HL-60/S4 (cell line): ENCODE measurements around the gene OR56A5.
"Not testable (repeated sequence)": the region's sequence is repeated elsewhere in the genome, so short reads cannot be mapped to it uniquely, and the experiment has no call there.

Experiments used
- in situ Hi-C: fragments of 300-500 bp; cut with MboI; formaldehyde crosslinking; loops from 2 replicates; pipeline ENCODE4 v1.14.3; 2022; ENCODE audit warnings: low sequenced_read_pairs

The OR56A5 gene, protein sequence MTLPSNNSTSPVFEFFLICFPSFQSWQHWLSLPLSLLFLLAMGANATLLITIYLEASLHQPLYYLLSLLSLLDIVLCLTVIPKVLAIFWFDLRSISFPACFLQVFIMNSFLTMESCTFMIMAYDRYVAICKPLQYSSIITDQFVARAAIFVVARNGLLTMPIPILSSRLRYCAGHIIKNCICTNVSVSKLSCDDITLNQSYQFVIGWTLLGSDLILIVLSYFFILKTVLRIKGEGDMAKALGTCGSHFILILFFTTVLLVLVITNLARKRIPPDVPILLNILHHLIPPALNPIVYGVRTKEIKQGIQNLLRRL

DNA sequence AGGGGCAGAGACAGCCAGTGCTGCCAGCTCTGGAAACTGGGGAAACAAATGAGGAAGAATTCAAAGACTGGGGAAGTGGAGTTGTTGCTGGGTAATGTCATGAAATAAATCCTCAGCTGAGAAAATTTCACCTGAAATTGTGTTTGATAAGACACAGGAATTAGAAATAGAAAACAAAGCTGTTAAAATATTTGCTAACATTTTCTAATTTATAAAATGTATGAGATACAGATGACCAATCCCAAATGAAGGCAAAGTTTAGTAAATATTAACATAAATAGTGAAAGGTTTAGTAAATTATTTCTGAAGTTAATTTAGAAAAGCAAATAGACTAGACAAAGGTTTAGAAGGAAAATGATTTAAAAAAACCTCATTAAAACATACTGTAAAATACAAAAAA is at the start of gene OR56A5:
TSS of gene OR56A5 (minus strand) at position 101 of the 400 bp plus-strand sequence. CDS start at position 101, 0 bp downstream.
- in situ Hi-C loops: no loop called here

- in situ Hi-C loops: loop anchor here (25.0 kb wide), 1 partner anchor 324 kb away; no protein-coding TSS in a partner anchor
Observed at GRCh38 chr11:6013042-6013441, 44.7 kb upstream of the OR56A5 start.

- in situ Hi-C loops: loop anchor here (25.0 kb wide), 1 partner anchor 325 kb away; no protein-coding TSS in a partner anchor
Observed at GRCh38 chr11:6012035-6012668, 43.9 kb upstream of the OR56A5 start.

DNA sequence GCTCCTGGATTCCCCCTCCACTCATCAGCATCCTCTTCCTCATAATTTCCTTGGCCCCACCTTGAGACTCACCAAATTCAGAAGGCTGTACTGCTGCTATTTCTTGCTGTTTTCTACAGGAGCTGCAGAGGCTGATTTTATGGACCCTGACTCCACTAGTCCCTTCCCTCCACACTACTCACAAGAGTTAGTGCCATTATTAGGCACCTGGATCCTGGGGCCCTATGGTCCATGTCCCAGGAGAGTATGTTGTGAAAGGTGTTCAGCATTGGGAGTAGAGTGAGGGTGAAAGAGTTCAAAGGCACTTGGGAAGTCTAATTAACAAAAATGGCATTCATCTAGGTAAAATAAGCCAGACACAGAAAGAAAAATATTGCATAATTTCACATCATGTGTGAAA is 38.6 kb upstream of the OR56A5 start, which contains the start of gene OR56A4:
TSS of gene OR56A4 (minus strand) at position 101 of the 400 bp plus-strand sequence. CDS start 3,954 bp downstream, outside the sequence.
- in situ Hi-C loops: loop anchor here (25.0 kb wide), 1 partner anchor 330 kb away; no protein-coding TSS in a partner anchor

GRCh38 chr11:6006395-6006794 is 38.1 kb upstream of the OR56A5 start:
- in situ Hi-C loops: loop anchor here (25.0 kb wide), 1 partner anchor 331 kb away; no protein-coding TSS in a partner anchor

- in situ Hi-C loops: loop anchor here (25.0 kb wide), 1 partner anchor 335 kb away; no protein-coding TSS in a partner anchor
Observed at GRCh38 chr11:6002202-6002699, 34.0 kb upstream of the OR56A5 start.

- in situ Hi-C loops: no loop called here
Observed at GRCh38 chr11:5994791-5995190, 26.5 kb upstream of the OR56A5 start.

DNA sequence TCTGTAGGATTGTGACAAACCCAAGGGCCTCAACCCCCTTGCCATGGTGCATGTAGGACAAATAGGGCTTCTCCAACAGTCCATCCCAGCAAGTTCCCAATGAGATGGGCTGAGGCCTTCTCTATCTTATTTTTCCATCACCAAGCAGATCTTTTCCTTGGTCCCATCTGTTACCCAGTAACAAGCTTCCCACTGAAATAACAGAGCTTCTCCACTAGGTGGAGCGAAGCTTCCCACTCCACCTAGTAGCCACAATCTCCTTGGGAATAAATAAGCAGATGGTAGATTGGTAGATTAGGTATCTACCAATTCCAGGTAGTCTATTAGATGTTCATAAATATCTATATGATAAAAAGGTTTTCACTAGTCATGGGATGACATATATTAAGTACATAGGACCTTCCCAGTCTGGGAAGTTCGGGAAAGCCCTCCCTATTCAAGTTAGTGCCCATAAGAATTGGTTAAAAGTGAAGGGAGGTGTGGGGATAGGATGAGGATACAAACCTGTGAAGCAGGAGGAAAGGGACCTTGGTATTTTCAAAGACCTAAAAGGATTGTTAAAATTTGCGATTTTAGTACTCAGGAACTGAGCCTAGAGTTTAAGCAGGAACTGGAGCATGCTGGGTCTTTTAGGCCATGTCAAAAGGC is 24.4 kb upstream of the OR56A5 start:
- in situ Hi-C loops: no loop called here

GRCh38 chr11:5992150-5992549 is 23.9 kb upstream of the OR56A5 start:
- in situ Hi-C loops: no loop called here

DNA sequence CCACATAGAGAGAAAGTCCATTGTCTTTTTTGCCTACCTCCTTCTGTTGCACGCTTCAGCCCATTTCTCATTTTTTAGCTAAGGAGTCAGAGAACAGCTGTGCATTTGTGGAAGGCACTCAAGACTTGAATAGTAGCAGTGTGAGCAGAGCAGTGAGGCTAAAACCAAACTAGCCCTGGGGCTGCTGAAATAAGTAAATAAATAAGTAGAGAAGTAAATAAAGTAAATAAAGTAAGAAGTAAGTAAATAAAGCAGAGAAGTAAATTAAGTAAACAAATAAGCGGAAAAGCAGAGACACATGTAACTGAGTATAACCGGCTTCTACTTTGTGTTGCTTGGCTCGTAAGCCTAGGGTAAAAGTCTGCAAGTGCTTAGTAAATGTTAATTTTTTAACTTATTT is 20.9 kb upstream of the OR56A5 start:
- in situ Hi-C loops: no loop called here

DNA sequence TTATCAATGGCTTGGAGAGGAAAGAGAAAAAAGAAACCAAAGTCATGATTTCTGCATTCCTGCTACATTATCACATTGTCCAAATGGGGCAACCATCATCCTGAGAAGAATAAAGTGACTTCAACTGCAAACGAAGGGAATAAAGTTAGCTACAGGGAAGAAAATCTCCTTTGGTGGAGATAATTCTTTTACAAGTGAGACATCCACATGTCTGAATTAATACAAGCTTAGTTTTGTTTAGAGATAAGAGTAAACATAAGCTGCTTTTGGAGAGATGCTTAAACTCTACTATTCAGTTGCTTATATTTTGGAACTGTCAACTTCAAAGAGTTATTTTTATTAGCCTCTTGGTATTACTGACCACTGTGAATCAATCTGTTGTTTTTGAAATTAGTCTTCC is 18.6 kb upstream of the OR56A5 start, which contains the start of gene OR52L1:
TSS of gene OR52L1 (minus strand) at position 101 of the 400 bp plus-strand sequence. CDS start at position 46, 55 bp downstream.
- in situ Hi-C loops: no loop called here

- in situ Hi-C loops: no loop called here
Observed at GRCh38 chr11:5983443-5983842, 15.1 kb upstream of the OR56A5 start.

GRCh38 chr11:5973530-5973929 is 5.2 kb upstream of the OR56A5 start:
- in situ Hi-C loops: no loop called here

DNA sequence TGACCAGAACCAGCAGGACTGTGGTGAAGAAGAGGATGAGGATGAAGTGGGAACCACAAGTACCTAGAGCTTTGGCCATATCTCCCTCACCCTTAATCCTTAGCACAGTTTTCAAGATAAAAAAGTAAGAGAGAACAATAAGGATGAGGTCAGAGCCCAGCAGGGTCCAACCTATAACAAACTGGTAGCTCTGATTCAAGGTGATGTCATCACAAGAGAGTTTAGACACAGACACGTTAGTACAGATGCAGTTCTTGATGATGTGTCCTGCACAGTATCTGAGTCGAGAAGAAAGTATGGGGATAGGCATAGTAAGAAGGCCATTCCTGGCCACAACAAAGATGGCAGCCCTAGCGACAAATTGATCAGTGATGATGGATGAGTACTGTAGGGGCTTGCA is 586 bp downstream of the OR56A5 start:
- in situ Hi-C loops: no loop called here

- in situ Hi-C loops: no loop called here
Observed at GRCh38 chr11:5966958-5967357, 1.3 kb downstream of the OR56A5 start.

GRCh38 chr11:5960704-5961320 is 7.5 kb downstream of the OR56A5 start:
- in situ Hi-C loops: not testable (repeated sequence)

GRCh38 chr11:5955586-5955985 is 12.7 kb downstream of the OR56A5 start:
- in situ Hi-C loops: no loop called here

DNA sequence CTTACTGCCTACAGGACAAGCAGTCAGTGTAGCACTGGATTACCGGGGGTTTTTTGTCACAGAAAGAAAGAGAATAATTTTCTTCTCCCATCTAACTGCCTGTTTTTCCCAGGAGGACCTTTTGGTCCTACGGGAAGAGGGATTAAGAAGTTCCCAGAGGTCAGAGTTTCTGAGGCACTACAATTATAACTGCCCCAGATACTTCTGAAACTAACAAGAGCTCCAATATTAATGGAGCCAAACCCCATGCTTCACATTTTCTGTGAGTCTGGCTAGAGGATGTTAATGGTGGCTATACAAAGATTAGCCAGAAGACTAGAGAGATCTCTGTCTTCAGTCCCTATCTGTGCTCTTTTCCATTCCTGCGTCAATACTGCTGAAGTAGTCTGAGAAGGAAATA is 26.3 kb downstream of the OR56A5 start, which contains the start of gene OR56A3:
TSS of gene OR56A3 (plus strand) at position 301 of the 400 bp plus-strand sequence. CDS start 5,096 bp downstream, outside the sequence.
- in situ Hi-C loops: no loop called here

DNA sequence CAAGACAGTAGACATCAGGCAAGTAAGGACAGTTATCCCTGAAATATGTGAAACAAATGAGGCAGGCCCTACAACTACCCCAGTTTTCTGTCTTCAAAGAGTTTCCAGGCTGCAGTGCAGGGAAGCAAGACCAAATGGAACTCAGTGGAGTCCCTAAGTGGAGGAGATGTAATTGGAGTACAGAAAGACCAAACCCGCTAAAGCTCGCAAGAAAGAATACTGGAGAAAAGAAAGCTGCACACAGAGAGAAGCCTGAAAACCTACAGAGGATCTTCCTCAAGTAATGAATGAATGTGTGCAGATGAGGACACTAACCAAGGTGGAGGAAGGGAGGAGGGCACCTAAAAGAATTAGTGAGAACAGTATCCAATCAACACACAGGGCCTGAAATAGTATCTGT is 27.5 kb downstream of the OR56A5 start:
- in situ Hi-C loops: no loop called here

- in situ Hi-C loops: no loop called here
Observed at GRCh38 chr11:5938603-5938965, 29.7 kb downstream of the OR56A5 start.
